Kidney (tissue), 14 donors: ENCODE data around the gene FAM53A. TPM values are rescaled to one million over a fixed set of nuclear protein-coding genes. Genes with fewer than 3 reads are reported as not detected.

Experiments
- DNase-seq, 5 donors: peaks; one replicate each; pipeline ENCODE4 v3.0.0-alpha.2; 2013 to 2020
- FAIRE-seq: peaks from 2 replicates; lab custom pipeline; 2012; peaks lifted over from hg19 to GRCh38; lab: Jason Lieb, UNC
- H3K27ac ChIP-seq, 2 donors: one replicate each; pipeline ENCODE4 v1.7.0; 2013; ENCODE audit warnings: low read depth in 2 of 2, low read length in 2 of 2, inconsistent platforms in 1 of 2
- H3K27me3 ChIP-seq: one replicate; pipeline ENCODE4 v1.7.1; 2013; ENCODE audit warnings: low read length, inconsistent platforms; ENCODE audit not compliant: control insufficient read depth, insufficient read depth
- H3K36me3 ChIP-seq, 3 donors: one replicate each; pipeline versions ENCODE4 v1.7.0 to v1.7.1; 2013; ENCODE audit warnings: low read length in 3 of 3, control low read depth in 1 of 3, inconsistent platforms in 1 of 3; ENCODE audit not compliant: insufficient read depth in 3 of 3, control insufficient read depth in 2 of 3
- H3K4me1 ChIP-seq, 3 donors: one replicate each; pipeline versions ENCODE4 v1.7.0 to v1.7.1; 2013; ENCODE audit warnings: low read length in 3 of 3, inconsistent platforms in 1 of 3, low read depth in 1 of 3; ENCODE audit not compliant: control insufficient read depth in 2 of 3, insufficient read depth in 2 of 3
- H3K4me3 ChIP-seq, 3 donors: one replicate each; pipeline versions ENCODE4 v1.7.0 to v1.8.1; 2013; ENCODE audit warnings: low read length in 3 of 3, control low read depth in 1 of 3, inconsistent platforms in 1 of 3
- H3K9ac ChIP-seq, 3 donors: one replicate each; pipeline versions ENCODE4 v1.7.0 to v1.7.1; 2013; ENCODE audit warnings: low read length in 3 of 3, control low read depth in 1 of 3, inconsistent platforms in 1 of 3
- H3K9me3 ChIP-seq, 3 donors: one replicate each; pipeline versions ENCODE4 v1.7.0 to v1.7.1; 2013; ENCODE audit warnings: low read length in 3 of 3, control low read depth in 1 of 3, inconsistent platforms in 1 of 3; ENCODE audit not compliant: control insufficient read depth in 2 of 3, insufficient read depth in 1 of 3
- intact Hi-C: fragments of 100-400 bp; cut with DNase I; formaldehyde crosslinking; loops from one replicate; pipeline ENCODE4 v1.11.1; 2022
- polyA plus RNA-seq: library from polyadenylated mRNA; stranded (reverse); fragments of 350-450 nt; fragmentation: Illumina TruSeq; extraction: RNeasy Lipid Tissue Mini Kit (QIAGEN cat#74804); gene quantifications from one replicate; pipeline ENCODE4 v1.2.3, GENCODE V29; 2014; ENCODE audit warnings: low read depth, low replicate concordance; ENCODE audit not compliant: insufficient read depth
- total RNA-seq: library from RNA; stranded (reverse); fragmentation: NEBNext Ultra II Directional; extraction: Animal tissue kit (Norgen Biotek cat#: 25700); gene quantifications from one replicate; pipeline ENCODE4 v1.2.1, GENCODE V29; 2021
- TF ChIP-seq, protein P1 (sequence below): IDR thresholded peaks from 3 replicates; pipeline ENCODE4 v1.5.1; 2012; ENCODE audit warnings: mild to moderate bottlenecking, moderate library complexity, borderline replicate concordance; ENCODE audit not compliant: insufficient read depth; ENCODE audit errors: extremely low read depth
- donor health status: control.
- donor health status: control.
- donor health status: control.
- donor health status: control.
- donor health status: control.
- donor health status: DM: yes; HTN: yes; CAD: no.
- donor health status: Normal renal cell carcinoma (clear cell type).

FAM53A gene
- total and polyA plus RNA-seq, 2 donors from 2014 or later, result 1.2 to 2.9 TPM

DNA sequence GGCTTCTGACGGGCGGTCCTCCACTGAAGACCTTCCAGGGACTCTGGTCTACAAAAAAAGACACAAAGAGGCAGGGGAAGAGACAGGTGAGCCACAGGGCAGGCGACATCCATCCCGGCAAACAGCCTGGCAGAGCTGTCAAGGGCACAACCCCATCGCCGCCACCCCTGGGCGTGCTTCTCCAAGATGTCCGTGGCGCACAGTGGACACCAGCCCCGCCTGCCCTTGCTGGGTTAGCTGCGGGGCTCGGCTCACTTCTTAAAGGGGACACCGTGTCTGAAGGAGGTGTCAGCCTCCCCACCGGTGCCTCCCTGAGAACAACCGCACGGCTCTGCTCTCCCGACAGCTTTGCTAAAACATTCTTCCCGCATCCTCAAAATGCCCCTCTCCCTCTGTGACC is 28.4 kb downstream of the FAM53A start:
- Histone ChIP-seq H3K27me3 (no peaks in the 10 kb centered on the region), H3K27ac (no peak overlapping the region), H3K36me3 (no peaks in the 10 kb centered on the region), H3K9me3 (peaks cover 0 to 7% (median 0%) of the 10 kb centered on the region in 3 donors), H3K4me3 (no peak overlapping the region), H3K4me1 (no peaks in the 10 kb centered on the region), H3K9ac (no peak overlapping the region)
- no peak for FAIRE-seq
- TF ChIP-seq, protein P1, sequence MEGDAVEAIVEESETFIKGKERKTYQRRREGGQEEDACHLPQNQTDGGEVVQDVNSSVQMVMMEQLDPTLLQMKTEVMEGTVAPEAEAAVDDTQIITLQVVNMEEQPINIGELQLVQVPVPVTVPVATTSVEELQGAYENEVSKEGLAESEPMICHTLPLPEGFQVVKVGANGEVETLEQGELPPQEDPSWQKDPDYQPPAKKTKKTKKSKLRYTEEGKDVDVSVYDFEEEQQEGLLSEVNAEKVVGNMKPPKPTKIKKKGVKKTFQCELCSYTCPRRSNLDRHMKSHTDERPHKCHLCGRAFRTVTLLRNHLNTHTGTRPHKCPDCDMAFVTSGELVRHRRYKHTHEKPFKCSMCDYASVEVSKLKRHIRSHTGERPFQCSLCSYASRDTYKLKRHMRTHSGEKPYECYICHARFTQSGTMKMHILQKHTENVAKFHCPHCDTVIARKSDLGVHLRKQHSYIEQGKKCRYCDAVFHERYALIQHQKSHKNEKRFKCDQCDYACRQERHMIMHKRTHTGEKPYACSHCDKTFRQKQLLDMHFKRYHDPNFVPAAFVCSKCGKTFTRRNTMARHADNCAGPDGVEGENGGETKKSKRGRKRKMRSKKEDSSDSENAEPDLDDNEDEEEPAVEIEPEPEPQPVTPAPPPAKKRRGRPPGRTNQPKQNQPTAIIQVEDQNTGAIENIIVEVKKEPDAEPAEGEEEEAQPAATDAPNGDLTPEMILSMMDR, result no peak
- no peak for DNase-seq
- intact Hi-C loops, result no loop called here

DNA sequence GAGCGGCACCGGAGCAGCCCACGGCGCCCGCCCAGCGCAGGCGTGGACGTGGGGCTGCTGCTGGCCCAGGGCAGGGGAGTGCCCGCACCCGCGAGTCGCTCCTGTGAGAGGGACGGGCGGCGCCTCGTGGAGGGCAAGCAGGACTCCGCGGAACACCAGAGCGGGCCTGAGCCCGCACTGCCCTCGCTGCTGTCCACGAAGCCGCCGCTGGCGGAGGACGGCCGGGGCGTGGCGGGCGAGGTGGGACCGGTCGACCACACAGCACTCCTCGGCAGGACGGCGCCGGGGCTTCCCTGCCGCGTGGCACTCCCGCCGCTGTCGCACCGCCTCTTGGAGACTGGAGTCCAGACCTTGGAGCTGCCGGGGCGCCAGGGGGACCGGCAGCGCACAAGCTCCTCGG is 29.0 kb downstream of the FAM53A start:
- intact Hi-C loops, result no loop called here
- TF ChIP-seq, protein P1, result no peak

DNA sequence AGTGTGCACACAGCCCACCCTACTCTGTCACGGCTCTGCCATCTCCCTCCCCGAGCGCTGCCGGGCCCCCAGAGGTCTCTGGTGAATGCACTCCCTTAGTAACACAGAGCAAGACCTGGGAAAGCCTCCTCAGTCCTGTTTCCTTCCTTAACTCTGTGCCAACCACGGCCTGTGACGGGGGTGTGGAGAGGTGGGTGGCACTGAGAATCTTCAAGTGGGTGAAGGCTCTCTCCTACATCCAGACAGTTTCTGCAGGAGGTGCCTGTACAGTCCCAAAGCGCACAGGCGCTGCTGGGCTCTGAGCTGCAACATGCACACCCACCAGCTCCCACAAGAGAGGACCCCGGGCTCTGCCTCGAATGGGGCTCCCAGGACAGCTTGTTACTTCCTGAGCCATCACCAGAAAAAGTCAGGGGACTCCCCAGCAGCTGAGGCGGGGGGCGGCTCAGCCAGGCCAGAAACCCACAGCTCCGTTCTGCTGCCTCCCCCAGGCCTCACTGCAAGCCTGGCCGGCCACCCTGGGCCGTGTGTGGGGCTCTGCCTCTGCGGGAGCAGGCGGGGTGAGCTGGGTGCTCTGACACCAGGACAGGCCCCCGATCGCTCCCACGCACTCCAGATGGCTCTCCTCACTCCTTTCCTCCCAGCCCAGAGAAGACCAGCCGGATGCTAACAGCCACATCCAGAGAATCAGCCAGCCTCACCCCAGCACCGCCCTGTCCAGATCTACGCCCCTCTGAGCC is 29.7 kb downstream of the FAM53A start:
- intact Hi-C loops, result no loop called here
- Histone ChIP-seq H3K9me3 (peaks cover 0 to 7% (median 0%) of the 10 kb centered on the region in 3 donors), H3K27ac (no peak overlapping the region), H3K27me3 (no peaks in the 10 kb centered on the region), H3K36me3 (no peaks in the 10 kb centered on the region), H3K4me3 (no peak overlapping the region), H3K4me1 (no peaks in the 10 kb centered on the region), H3K9ac (no peak overlapping the region)
- TF ChIP-seq, protein P1, result no peak
- DNase-seq (peak in 4 of 5 donors; percentile 62 to 78 (median 70)), FAIRE-seq (no peak)

More for the DNA sequence above, 29.0 kb downstream of the FAM53A start:
- no peaks in the 10 kb centered on the region for H3K36me3 ChIP-seq
- no peak overlapping the region for H3K9ac ChIP-seq
- FAIRE-seq (no peak), DNase-seq (no peak)
- H3K9me3 ChIP-seq, result peaks cover 0 to 7% (median 0%) of the 10 kb centered on the region in 3 donors
- H3K4me3 ChIP-seq, result no peak overlapping the region
- H3K4me1 ChIP-seq, result no peaks in the 10 kb centered on the region
- H3K27me3 ChIP-seq, result no peaks in the 10 kb centered on the region
- H3K27ac ChIP-seq, result no peak overlapping the region
